Stromal cell of bone marrow (primary cell): Measurements from ENCODE around the gene COL6A2.
"Not testable (repeated sequence)": the region's sequence is repeated elsewhere in the genome, so short reads cannot be mapped to it uniquely, and the experiment has no call there.

ENCODE experiments used
- DNase-seq: peaks from one replicate; pipeline ENCODE4 v3.0.0-alpha.2; 2012; ENCODE audit warnings: low read depth

The COL6A2 gene

GRCh38 chr21:46079352-46080170 is 18.4 kb upstream of the COL6A2 start:
- peak; percentile 85 for DNase-seq

GRCh38 chr21:46080171-46081021 is 17.5 kb upstream of the COL6A2 start:
- no peak for DNase-seq

GRCh38 chr21:46081022-46081861 is 16.7 kb upstream of the COL6A2 start:
- DNase-seq: no peak

DNA sequence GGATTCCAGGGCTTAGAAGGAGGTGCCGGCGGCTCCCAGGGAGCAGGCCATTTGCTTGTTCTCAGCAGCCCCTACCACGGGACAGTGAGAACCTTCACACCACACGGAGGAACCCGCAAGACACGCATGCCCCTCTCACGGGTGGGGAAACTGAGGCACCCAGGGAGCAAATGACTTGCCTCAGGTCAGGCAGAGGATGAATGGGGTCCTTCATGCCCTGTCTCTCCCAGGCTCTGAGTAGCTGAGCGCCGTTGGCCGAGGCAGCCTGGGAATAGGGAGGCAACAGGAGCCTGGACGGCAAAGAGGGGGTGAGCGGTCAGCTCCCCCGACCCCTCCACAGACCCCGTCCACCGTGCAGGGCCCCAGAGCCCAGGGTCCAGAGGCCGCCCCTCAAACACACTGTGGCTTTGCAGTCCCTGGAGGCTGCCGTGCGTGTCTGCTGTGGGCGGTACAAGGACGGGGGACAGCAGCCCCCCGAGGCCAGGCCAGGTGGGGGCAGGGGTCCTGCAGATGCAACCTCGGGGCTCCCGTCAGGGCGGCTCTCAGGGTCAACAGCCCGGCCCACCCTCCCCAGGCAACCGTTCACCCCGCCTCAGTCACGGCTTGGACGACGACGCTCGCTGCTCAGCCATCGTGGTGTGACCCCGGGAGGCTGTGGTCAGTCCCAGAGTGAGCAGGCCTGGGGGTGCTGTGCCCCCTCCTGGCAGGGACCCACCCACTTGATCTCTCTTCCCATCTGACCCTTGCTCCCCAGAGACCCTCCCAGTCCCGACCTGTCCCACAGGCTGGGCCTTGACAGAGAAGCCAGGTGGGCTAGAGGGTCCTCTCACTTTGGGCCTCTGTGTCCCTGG is 15.8 kb upstream of the COL6A2 start:
- no peak for DNase-seq

GRCh38 chr21:46082713-46082962 is 15.3 kb upstream of the COL6A2 start:
- DNase-seq: no peak

DNA sequence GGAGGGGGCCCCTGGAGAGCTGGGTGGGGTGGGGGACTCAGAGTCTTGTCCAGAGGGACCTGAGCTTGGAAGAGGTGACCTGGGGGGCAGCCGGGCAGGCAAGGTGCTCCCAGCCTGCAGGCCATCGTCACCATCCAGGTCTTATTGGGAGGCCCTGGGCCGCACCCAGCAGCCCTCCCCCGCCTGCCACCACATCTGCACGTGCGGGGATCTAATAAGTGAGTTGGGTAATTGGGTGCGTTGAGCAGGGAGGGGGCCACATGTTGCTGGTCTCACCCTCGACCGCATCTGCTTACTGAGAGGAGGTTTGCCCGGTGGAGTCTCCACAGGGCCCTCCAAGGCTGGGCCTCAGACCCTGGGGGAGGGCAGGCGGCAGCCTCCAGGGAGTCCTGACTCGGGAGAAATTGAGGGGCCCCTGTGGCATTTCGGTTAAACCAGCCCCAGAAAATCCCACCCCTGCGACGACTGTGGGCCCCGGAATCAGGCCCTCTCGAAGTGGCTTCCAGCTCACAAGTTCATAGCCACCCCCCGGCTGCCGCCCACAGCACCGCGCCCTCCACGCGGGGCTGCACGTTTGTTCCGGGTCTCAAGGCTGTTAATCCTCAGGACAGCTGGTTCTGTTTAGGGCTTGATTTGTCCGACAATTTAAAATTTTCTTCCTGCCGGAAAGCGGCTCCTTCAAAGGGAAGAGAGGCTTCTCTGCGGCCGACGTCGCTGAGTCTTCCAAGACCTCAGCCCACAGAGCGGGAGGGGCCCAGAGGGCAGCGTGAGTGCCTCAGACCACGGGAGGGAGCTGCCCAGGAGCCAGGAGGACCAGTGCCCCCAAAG is 14.7 kb upstream of the COL6A2 start:
- DNase-seq: no peak

DNA sequence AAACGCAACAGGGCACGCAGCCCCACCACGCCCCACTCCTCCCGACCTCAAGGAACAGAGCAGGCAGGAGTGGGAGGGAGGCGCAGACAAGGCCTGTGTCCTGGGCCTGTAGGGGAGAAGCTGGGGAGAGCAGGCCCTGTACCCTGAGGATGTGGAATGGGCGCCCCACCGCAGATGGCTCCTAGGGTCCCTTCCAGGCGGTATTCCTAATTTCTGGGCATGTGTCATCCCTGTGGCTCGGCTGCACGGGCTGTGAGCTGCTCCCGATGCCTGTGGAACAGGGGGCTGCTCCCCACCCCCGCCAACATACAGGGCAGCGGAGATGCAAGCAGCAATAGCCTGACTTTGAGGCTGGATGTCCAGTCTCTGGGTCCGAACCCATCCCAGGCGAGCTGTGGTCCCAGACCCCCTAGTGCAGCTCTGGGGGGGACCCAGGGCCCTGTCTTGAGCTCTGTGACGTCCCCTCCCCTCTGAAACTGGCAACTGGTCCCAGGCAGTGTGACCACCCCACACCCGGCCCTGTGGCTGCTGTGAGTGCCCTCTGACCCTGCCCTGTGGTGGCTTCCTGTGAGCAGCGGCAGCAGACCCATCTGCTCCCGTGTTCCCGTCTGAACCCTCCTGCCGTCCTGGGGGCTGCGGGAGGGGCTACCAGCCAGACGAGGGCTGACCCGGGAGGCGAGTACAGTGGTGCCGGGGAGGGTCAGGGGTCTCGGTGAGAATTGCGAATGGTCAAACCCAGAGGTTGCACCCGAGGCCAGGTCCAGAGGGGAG is 13.9 kb upstream of the COL6A2 start:
- no peak for DNase-seq

GRCh38 chr21:46084709-46085108 is 13.2 kb upstream of the COL6A2 start:
- no peak for DNase-seq

DNA sequence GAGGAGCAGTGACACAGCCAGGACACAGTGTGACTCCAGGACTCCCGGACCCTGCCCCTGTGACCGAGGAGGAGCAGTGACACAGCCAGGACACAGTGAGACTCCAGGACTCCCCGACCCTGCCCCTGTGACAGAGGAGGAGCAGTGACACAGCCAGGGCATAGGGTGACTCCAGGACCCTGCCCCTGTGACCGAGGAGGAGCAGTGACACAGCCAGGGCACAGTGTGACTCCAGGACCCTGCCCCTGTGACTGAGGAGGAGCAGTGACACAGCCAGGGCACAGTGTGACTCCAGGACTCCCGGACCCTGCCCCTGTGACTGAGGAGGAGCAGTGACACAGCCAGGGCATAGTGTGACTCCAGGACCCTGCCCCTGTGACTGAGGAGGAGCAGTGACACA is 12.7 kb upstream of the COL6A2 start:
- DNase-seq: not testable (repeated sequence)

DNA sequence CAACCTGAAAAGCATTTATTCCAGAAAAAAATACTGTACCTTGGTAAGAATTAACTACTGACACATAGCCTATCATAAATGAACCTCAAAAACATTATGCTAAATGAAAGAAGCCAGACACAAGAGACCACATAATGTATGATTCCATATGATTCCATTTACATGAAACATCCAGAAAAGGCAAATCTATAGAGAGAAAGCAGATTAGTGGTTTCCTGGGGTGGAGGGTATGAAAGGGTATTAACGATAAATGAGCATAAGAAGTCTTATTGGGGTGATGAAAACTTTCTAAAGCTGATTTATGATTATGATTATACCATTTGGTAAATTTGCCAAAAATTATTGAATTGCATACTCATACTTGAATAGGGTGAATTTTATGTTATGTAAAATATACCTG is 10.3 kb upstream of the COL6A2 start:
- DNase-seq: no peak

DNA sequence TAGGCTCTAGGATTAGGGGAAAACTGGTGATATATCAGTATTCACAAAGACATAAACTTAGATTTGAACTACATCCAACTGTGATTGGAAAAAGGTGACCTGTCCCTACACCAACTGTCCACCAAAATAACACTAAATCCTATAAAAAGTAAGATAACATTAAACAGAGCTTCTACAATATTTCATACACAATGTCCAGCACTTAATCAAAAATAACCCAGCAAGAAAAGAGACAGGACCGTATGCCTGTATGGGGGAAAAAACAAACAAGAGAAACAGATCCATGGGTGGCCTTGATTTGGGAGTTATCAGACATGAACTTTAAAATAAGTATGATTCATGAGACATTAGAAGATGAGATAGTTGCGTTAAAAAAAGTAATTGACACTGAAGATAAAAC is 9.7 kb upstream of the COL6A2 start:
- DNase-seq: no peak

- no peak for DNase-seq
These were observed 8.6 kb upstream of the COL6A2 start for GRCh38 chr21:46089285-46089684.

- DNase-seq: no peak
These were observed 6.8 kb upstream of the COL6A2 start for GRCh38 chr21:46091118-46091517.

DNA sequence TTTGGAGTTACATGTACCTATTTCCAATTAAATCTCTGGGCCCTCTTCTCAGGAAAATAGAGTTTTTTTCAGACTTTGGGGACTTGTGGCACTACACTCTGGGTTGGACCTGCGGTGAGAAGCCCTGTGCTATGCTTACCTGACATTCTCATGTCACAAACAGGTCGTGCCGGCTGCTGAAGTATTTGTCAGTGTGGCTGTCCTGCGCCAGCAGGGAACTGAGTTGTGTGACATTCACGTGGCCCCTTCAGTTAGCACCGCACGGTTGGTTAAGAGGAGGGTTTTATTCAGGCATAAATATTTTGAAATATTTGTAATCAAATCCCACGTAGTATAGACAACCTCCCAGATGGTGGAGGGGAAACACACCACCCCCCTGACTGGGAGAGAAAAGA is 6.3 kb upstream of the COL6A2 start:
- DNase-seq: no peak

DNA sequence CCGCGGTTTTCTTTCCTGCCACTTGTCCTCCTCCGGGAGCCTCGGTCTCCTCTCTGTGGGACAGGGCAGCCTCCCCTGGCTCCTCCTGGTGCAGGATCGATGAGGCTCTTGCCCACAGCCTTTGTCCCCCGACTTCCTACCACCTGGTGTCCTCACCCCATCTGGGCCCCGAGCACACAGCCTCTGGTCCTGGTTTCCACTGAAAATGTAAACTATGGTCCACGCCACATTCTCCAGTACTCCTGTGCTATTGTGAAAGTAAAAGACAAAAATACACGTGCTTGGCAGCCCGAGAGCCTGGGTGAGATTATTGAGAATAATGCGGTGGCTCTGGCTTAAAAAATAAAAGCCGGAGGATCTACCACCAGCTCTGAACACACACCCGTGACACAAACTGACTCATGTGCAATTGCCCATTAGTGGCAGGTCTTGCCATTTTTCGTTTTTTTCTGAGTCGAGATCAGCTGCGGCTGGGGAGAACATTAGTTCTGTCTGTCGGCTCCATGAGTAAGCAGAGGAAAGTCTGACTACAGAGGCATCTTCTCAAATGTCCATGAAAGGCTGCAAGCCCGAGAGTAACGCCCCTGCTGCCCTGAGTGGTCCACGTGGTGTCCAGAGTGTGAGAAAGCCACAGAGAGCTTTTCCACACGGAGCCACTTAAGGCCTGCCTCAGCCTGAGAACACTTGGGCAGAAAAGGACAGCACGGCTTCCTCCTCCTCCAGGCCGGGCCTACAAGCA is 5.7 kb upstream of the COL6A2 start:
- peak; percentile 100 for DNase-seq

DNA sequence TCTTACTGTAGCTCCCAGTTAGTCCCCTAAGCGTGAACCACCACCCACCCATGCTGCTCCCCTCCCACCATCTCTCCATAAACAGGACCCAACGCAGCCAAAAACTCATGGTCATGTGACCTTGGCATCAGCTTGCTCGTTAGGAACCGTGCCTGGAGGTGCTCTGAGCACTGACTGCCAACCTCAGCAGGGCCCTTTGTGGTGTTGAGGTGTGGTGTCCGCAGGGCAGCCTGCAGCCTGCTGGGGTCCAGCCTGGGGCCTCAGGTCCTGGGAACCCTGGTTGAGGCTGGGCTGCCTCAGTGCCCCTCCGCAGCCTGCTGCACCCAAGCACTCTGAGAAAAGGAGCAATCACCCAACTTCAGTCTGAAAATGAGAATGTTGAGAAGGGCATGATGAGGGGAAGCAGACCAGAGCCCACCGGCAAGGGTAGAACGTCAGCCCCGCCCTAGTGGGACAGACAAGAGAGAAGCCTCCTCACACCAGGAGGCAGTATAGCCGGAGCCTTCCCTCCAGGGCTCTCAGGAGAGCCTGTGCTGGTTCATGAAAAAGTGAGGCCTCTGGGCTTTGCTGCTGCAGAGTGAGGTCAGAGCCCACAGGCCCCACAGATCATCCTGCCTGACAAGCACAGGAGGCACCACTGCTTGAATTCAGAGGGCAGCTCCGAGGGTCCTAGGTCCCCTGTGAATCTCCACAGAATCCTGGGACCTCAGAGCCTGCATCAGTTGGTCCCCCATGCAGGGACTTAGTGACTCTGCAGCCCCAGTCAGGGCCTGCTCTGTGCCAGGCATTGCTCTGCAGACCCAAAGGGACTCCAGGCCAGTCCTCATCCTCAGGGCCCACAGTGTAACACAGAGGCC is 4.9 kb upstream of the COL6A2 start:
- DNase-seq: no peak

DNA sequence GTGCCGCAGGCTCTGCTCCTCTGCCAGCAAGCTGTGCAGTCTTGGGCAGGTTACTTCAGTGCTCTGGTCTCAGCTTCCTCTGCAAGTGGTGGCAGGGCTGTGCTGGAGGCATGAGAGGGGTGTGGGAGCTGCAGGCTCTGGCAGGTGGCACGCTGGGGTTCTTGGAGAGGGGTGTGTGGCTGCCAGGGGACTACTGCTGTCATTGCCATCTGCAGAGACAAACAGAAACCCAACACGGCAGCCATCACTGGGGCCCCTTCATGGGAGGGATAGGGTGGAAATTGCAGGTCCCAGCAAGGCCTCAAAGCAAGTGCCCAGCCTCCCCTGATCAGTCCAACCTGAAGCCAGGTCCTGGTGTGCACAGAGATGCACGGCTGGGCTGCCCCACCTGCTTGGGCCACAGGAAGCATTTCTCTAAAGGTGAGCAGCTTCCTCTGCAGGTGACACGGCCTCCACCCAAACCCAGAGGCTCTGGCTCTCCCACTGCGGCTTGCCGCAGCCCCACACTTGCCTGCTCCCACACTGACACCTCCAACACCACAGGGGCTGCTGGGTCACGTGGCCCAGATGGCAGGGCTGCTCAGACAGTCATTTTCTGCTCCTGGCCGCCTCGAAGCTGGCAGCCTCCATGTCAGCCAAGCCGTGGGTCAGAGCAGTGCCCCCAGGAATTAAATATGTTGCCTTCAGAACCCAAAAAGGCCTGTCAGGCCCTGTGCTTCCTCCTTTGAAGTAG is 4.1 kb upstream of the COL6A2 start:
- no peak for DNase-seq
